ENCODE data around the gene GJB1.

Gene GJB1

GRCh38 chrX:71191248-71191647, 31.8 kb upstream of the GJB1 start:
- no peak for DNase-seq (ENCODE audit: low spot score)
- TF ChIP-seq CTCF (IDR thresholded peaks at IDR 0.05; ENCODE audit: extremely low read depth, insufficient read depth, missing control alignments), result no peak
- in situ Hi-C loops (cut with MboI; ENCODE audit: low pct_unique_long_range_greater_than_20kb, low sequenced_read_pairs, unreplicated experiment), result no loop called here

- no peak for DNase-seq (ENCODE audit: low spot score)
- in situ Hi-C loops (cut with MboI; ENCODE audit: low pct_unique_long_range_greater_than_20kb, low sequenced_read_pairs, unreplicated experiment), result no loop called here
Observed at GRCh38 chrX:71195964-71196649, 26.9 kb upstream of the GJB1 start.

GRCh38 chrX:71198066-71198465, 25.0 kb upstream of the GJB1 start:
- DNase-seq (ENCODE audit: low spot score), result peak; percentile 48
- in situ Hi-C loops (cut with MboI; ENCODE audit: low pct_unique_long_range_greater_than_20kb, low sequenced_read_pairs, unreplicated experiment), result no loop called here

More at GRCh38 chrX:71195964-71196649, 26.9 kb upstream of the GJB1 start:
- TF ChIP-seq CTCF (IDR thresholded peaks at IDR 0.05; ENCODE audit: extremely low read depth, insufficient read depth, missing control alignments), result no peak

GRCh38 chrX:71199252-71200008, 23.6 kb upstream of the GJB1 start:
- in situ Hi-C loops (cut with MboI; ENCODE audit: low pct_unique_long_range_greater_than_20kb, low sequenced_read_pairs, unreplicated experiment), result no loop called here
- no peak for TF ChIP-seq CTCF (IDR thresholded peaks at IDR 0.05; ENCODE audit: extremely low read depth, insufficient read depth, missing control alignments)
- no peak for DNase-seq (ENCODE audit: low spot score)

More at GRCh38 chrX:71198066-71198465, 25.0 kb upstream of the GJB1 start:
- TF ChIP-seq CTCF (IDR thresholded peaks at IDR 0.05; ENCODE audit: extremely low read depth, insufficient read depth, missing control alignments), result no peak

- TF ChIP-seq CTCF (IDR thresholded peaks at IDR 0.05; ENCODE audit: extremely low read depth, insufficient read depth, missing control alignments), result no peak
- no peak for DNase-seq (ENCODE audit: low spot score)
- in situ Hi-C loops (cut with MboI; ENCODE audit: low pct_unique_long_range_greater_than_20kb, low sequenced_read_pairs, unreplicated experiment), result no loop called here
Observed at GRCh38 chrX:71210816-71211215, 12.2 kb upstream of the GJB1 start.

- DNase-seq (ENCODE audit: low spot score), result no peak
- in situ Hi-C loops (cut with MboI; ENCODE audit: low pct_unique_long_range_greater_than_20kb, low sequenced_read_pairs, unreplicated experiment), result no loop called here
- no peak for TF ChIP-seq CTCF (IDR thresholded peaks at IDR 0.05; ENCODE audit: extremely low read depth, insufficient read depth, missing control alignments)
Observed at GRCh38 chrX:71212536-71212935, 10.5 kb upstream of the GJB1 start.
